ENCODE data around the gene BNC2.

Gene BNC2

GRCh38 chr9:16817514-16817913 lies 53.0 kb downstream of the BNC2 start:
- no peak for DNase-seq (ENCODE audit: low spot score)

- DNase-seq (ENCODE audit: low spot score) = no peak
These were observed 53.5 kb downstream of the BNC2 start for GRCh38 chr9:16817002-16817401.

GRCh38 chr9:16816011-16816410 lies 54.5 kb downstream of the BNC2 start:
- DNase-seq (ENCODE audit: low spot score) = no peak

GRCh38 chr9:16815079-16815478 lies 55.4 kb downstream of the BNC2 start:
- DNase-seq (ENCODE audit: low spot score) = no peak

GRCh38 chr9:16813838-16814237 lies 56.6 kb downstream of the BNC2 start:
- no peak for DNase-seq (ENCODE audit: low spot score)

- DNase-seq (ENCODE audit: low spot score) = no peak
These were observed 58.3 kb downstream of the BNC2 start for GRCh38 chr9:16811987-16812685.

- peak; percentile 80 for DNase-seq (ENCODE audit: low spot score)
These were observed 60.4 kb downstream of the BNC2 start for GRCh38 chr9:16809912-16810610.

GRCh38 chr9:16806674-16807073 lies 63.8 kb downstream of the BNC2 start:
- no peak for DNase-seq (ENCODE audit: low spot score)

- no peak for DNase-seq (ENCODE audit: low spot score)
These were observed 66.8 kb downstream of the BNC2 start for GRCh38 chr9:16803648-16804047.

- DNase-seq (ENCODE audit: low spot score) = no peak
These were observed 68.5 kb downstream of the BNC2 start for GRCh38 chr9:16801871-16802466.

- DNase-seq (ENCODE audit: low spot score) = no peak
These were observed 74.1 kb downstream of the BNC2 start for GRCh38 chr9:16796304-16796825.

GRCh38 chr9:16794871-16795639 lies 75.4 kb downstream of the BNC2 start:
- DNase-seq (ENCODE audit: low spot score) = no peak

GRCh38 chr9:16794103-16794502 lies 76.4 kb downstream of the BNC2 start:
- no peak for DNase-seq (ENCODE audit: low spot score)

- DNase-seq (ENCODE audit: low spot score) = no peak
These were observed 82.7 kb downstream of the BNC2 start for GRCh38 chr9:16787724-16788123.

GRCh38 chr9:16784002-16784401 lies 86.5 kb downstream of the BNC2 start:
- DNase-seq (ENCODE audit: low spot score) = no peak

GRCh38 chr9:16782490-16782889 lies 88.0 kb downstream of the BNC2 start:
- DNase-seq (ENCODE audit: low spot score) = no peak

GRCh38 chr9:16775330-16775729 lies 95.1 kb downstream of the BNC2 start:
- no peak for DNase-seq (ENCODE audit: low spot score)

GRCh38 chr9:16773617-16774016 lies 96.9 kb downstream of the BNC2 start:
- DNase-seq (ENCODE audit: low spot score) = no peak

- no peak for DNase-seq (ENCODE audit: low spot score)
These were observed 97.4 kb downstream of the BNC2 start for GRCh38 chr9:16773116-16773515.

- DNase-seq (ENCODE audit: low spot score) = no peak
These were observed 99.1 kb downstream of the BNC2 start for GRCh38 chr9:16771356-16771755.

- DNase-seq (ENCODE audit: low spot score) = no peak
These were observed 101.2 kb downstream of the BNC2 start for GRCh38 chr9:16769291-16769690.

- DNase-seq (ENCODE audit: low spot score) = peak; percentile 66
These were observed 101.7 kb downstream of the BNC2 start for GRCh38 chr9:16768816-16769215.
